Measurements from ENCODE around the gene PSME1. TPM values are rescaled to one million over a fixed set of nuclear protein-coding genes. Genes with fewer than 3 reads are reported as not detected.

Gene PSME1
- total and polyA plus RNA-seq, 2 donors (not counting 1 experiment from before 2014, with no cell fraction given): 177 to 266 TPM

DNA sequence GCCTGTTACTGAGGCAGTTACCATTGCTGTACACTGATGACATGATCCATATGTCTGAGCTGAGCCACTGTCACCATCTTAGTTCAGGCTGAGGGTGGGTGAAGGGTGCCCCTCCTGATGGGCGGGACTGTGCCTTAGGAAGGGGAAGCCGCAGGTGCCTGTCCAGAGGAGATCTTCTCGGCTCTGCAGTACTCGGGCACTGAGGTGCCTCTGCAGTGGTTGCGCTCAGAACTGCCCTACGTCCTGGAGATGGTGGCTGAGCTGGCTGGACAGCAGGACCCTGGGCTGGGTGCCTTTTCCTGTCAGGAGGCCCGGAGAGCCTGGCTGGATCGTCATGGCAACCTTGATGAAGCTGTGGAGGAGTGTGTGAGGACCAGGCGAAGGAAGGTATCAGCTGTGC lies 15.0 kb downstream of the PSME1 start:
- Histone ChIP-seq H3K27ac (ENCODE audit: insufficient read depth, low read length) (no peak overlapping the region), H3K9me3 (ENCODE audit: control insufficient read depth, insufficient read depth, low read depth, low read length) (no peaks in the 10 kb centered on the region), H4K20me1 (ENCODE audit: control insufficient read depth, extremely low read depth, insufficient read depth, low read length) (no peaks in the 10 kb centered on the region), H3K36me3 (ENCODE audit: control insufficient read depth, insufficient read depth, low read length) (peaks cover 24% of the 10 kb centered on the region), H3K27me3 (ENCODE audit: control insufficient read depth, insufficient read depth, low read length) (no peaks in the 10 kb centered on the region), H3K4me1 (ENCODE audit: control insufficient read depth, extremely low read depth, insufficient read depth, low read length) (no peaks in the 10 kb centered on the region), H3K9ac (ENCODE audit: insufficient read depth, low read length) (no peak overlapping the region), H3K4me3 (replicated peaks in 1 of 4; ENCODE audit: control extremely low read depth in 1 of 4, insufficient read depth in 1 of 4, low read depth in 3 of 4, low read length in 4 of 4) (no peak overlapping the region), H3K79me2 (ENCODE audit: control insufficient read depth, insufficient read depth, low read length) (peaks cover 18% of the 10 kb centered on the region), H3K4me2 (ENCODE audit: extremely low read depth, insufficient read depth, low read length) (no peak overlapping the region), H2AFZ (ENCODE audit: low read length) (no peak overlapping the region)
- TF ChIP-seq EZH2 (IDR thresholded peaks at IDR 0.05; ENCODE audit: low read length, missing control alignments) (no peak), CTCF (conservative IDR thresholded peaks at IDR 0.05 in 1 of 2, IDR thresholded peaks at IDR 0.05 in 1 of 2; ENCODE audit: low read depth in 1 of 2, low read length in 2 of 2) (no peak)
- DNase-seq (ENCODE audit: low read depth in 2 of 2): no peak

DNA sequence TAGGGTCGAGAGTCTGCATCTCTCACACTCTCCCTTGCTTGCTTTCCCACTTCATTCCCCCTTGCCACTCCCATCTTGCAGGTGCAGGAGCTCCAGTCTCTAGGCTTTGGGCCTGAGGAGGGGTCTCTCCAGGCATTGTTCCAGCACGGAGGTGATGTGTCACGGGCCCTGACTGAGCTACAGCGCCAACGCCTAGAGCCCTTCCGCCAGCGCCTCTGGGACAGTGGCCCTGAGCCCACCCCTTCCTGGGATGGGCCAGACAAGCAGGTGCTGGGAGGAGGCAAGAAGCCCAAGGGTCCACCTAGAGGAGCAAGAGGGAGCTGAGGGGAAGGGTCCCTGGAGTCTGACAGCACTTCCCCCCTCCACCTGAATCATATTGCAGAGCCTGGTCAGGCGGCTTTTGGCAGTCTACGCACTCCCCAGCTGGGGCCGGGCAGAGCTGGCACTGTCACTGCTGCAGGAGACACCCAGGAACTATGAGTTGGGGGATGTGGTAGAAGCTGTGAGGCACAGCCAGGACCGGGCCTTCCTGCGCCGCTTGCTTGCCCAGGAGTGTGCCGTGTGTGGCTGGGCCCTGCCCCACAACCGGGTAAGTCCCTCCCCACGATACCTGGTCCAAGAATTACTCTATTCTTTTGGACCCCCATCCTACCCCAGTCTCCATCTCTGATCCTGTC lies 15.5 kb downstream of the PSME1 start:
- peaks cover 18% of the 10 kb centered on the region for H3K79me2 ChIP-seq (ENCODE audit: control insufficient read depth, insufficient read depth, low read length)
- no peaks in the 10 kb centered on the region for H4K20me1 ChIP-seq (ENCODE audit: control insufficient read depth, extremely low read depth, insufficient read depth, low read length)
- H3K4me3 ChIP-seq (replicated peaks in 1 of 4; ENCODE audit: control extremely low read depth in 1 of 4, insufficient read depth in 1 of 4, low read depth in 3 of 4, low read length in 4 of 4): no peak overlapping the region
- no peak overlapping the region for H3K4me2 ChIP-seq (ENCODE audit: extremely low read depth, insufficient read depth, low read length)
- no peak overlapping the region for H3K9ac ChIP-seq (ENCODE audit: insufficient read depth, low read length)
- H3K4me1 ChIP-seq (ENCODE audit: control insufficient read depth, extremely low read depth, insufficient read depth, low read length): no peaks in the 10 kb centered on the region
- no peak for DNase-seq (ENCODE audit: low read depth in 2 of 2)
- H3K27ac ChIP-seq (ENCODE audit: insufficient read depth, low read length): no peak overlapping the region
- TF ChIP-seq EZH2 (IDR thresholded peaks at IDR 0.05; ENCODE audit: low read length, missing control alignments) (no peak), CTCF (conservative IDR thresholded peaks at IDR 0.05 in 1 of 2, IDR thresholded peaks at IDR 0.05 in 1 of 2; ENCODE audit: low read depth in 1 of 2, low read length in 2 of 2) (no peak)
- no peaks in the 10 kb centered on the region for H3K9me3 ChIP-seq (ENCODE audit: control insufficient read depth, insufficient read depth, low read depth, low read length)
- H3K36me3 ChIP-seq (ENCODE audit: control insufficient read depth, insufficient read depth, low read length): peaks cover 24% of the 10 kb centered on the region
- no peak overlapping the region for H2AFZ ChIP-seq (ENCODE audit: low read length)
- H3K27me3 ChIP-seq (ENCODE audit: control insufficient read depth, insufficient read depth, low read length): no peaks in the 10 kb centered on the region

- H3K36me3 ChIP-seq (ENCODE audit: control insufficient read depth, insufficient read depth, low read length): peaks cover 28% of the 10 kb centered on the region
- H3K4me1 ChIP-seq (ENCODE audit: control insufficient read depth, extremely low read depth, insufficient read depth, low read length): no peaks in the 10 kb centered on the region
- no peak overlapping the region for H3K4me3 ChIP-seq (replicated peaks in 1 of 4; ENCODE audit: control extremely low read depth in 1 of 4, insufficient read depth in 1 of 4, low read depth in 3 of 4, low read length in 4 of 4)
- no peak overlapping the region for H2AFZ ChIP-seq (ENCODE audit: low read length)
- H3K4me2 ChIP-seq (ENCODE audit: extremely low read depth, insufficient read depth, low read length): no peak overlapping the region
- H4K20me1 ChIP-seq (ENCODE audit: control insufficient read depth, extremely low read depth, insufficient read depth, low read length): no peaks in the 10 kb centered on the region
- TF ChIP-seq CTCF (conservative IDR thresholded peaks at IDR 0.05 in 1 of 2, IDR thresholded peaks at IDR 0.05 in 1 of 2; ENCODE audit: low read depth in 1 of 2, low read length in 2 of 2): no peak
- TF ChIP-seq EZH2 (IDR thresholded peaks at IDR 0.05; ENCODE audit: low read length, missing control alignments): no peak
- H3K27me3 ChIP-seq (ENCODE audit: control insufficient read depth, insufficient read depth, low read length): no peaks in the 10 kb centered on the region
- no peak for DNase-seq (ENCODE audit: low read depth in 2 of 2)
- H3K9ac ChIP-seq (ENCODE audit: insufficient read depth, low read length): no peak overlapping the region
- no peak overlapping the region for H3K27ac ChIP-seq (ENCODE audit: insufficient read depth, low read length)
- H3K9me3 ChIP-seq (ENCODE audit: control insufficient read depth, insufficient read depth, low read depth, low read length): no peaks in the 10 kb centered on the region
- no peaks in the 10 kb centered on the region for H3K79me2 ChIP-seq (ENCODE audit: control insufficient read depth, insufficient read depth, low read length)
Observed at GRCh38 chr14:24155100-24155499, 19.1 kb downstream of the PSME1 start.

Measured in fibroblast of lung (primary cell).